NT2/D1 (cell line): ENCODE data around the gene C1orf52.

Source experiments
- SUZ12 ChIP-seq: IDR thresholded peaks from 2 replicates; pipeline ENCODE4 v1.6.1; 2011; ENCODE audit not compliant: insufficient read length, insufficient read depth; ENCODE audit errors: extremely low read depth
- YY1 ChIP-seq: IDR thresholded peaks from 2 replicates; pipeline ENCODE4 v1.6.1; 2011; ENCODE audit not compliant: insufficient read length, insufficient read depth
- ZNF274 ChIP-seq: IDR thresholded peaks from 2 replicates; pipeline ENCODE4 v1.6.1; 2011; ENCODE audit warnings: mild to moderate bottlenecking, low read depth, low read length

- TF ChIP-seq YY1 (peak; percentile 63), SUZ12 (no peak), ZNF274 (no peak)
These were observed at the start of gene C1orf52 for GRCh38 chr1:85259118-85259911.
